GM23338 (cell line): ENCODE measurements around the gene TYROBP.

Experiments used
- CREB1 ChIP-seq: fragments of 250-450 bp; sonication (Bioruptor Pico); IDR thresholded peaks from 2 replicates; pipeline ENCODE4 v1.5.0; 2020; ENCODE audit warnings: low read depth, mild to moderate bottlenecking, moderate library complexity
- CTCF ChIP-seq, 2 experiments: fragments of 200-600 bp in 1 of 2; sonication (generic) in 1 of 2; conservative IDR thresholded peaks; 2 replicates each; pipeline versions ENCODE4 v1.5.1 to v1.6.1; 2016 to 2017; ENCODE audit warnings: antibody characterized with exemption in 2 of 2, low read depth in 2 of 2, mild to moderate bottlenecking in 2 of 2, moderate library complexity in 1 of 2
- EZH2 ChIP-seq: fragments of 200-600 bp; sonication (generic); IDR thresholded peaks from one replicate; pipeline ENCODE4 v1.8.0; 2017; ENCODE audit warnings: antibody characterized with exemption, mild to moderate bottlenecking, low read depth; ENCODE audit not compliant: unreplicated experiment
- EZH2phosphoT487 ChIP-seq: fragments of 200-600 bp; sonication (generic); IDR thresholded peaks from one replicate; pipeline ENCODE4 v1.8.1; 2018; ENCODE audit warnings: antibody characterized with exemption; ENCODE audit not compliant: unreplicated experiment
- JUNB ChIP-seq: IDR thresholded peaks from one replicate; pipeline ENCODE4 v1.6.1; 2016; ENCODE audit warnings: antibody characterized with exemption; ENCODE audit not compliant: unreplicated experiment
- NANOG ChIP-seq: IDR thresholded peaks from 2 replicates; pipeline ENCODE4 v1.6.1; 2016; ENCODE audit warnings: antibody characterized with exemption, borderline replicate concordance
- POLR2AphosphoS5 ChIP-seq: IDR thresholded peaks from 2 replicates; pipeline ENCODE4 v1.6.1; 2016; ENCODE audit warnings: antibody characterized with exemption, low read depth
- REST ChIP-seq: IDR thresholded peaks from one replicate; pipeline ENCODE4 v1.6.1; 2018; ENCODE audit warnings: antibody characterized with exemption; ENCODE audit not compliant: unreplicated experiment
- STAT1 ChIP-seq: IDR thresholded peaks from one replicate; pipeline ENCODE4 v1.6.1; 2016; ENCODE audit warnings: antibody characterized with exemption; ENCODE audit not compliant: unreplicated experiment
- ZNF331 ChIP-seq: fragments of 250-450 bp; sonication (Bioruptor Pico); IDR thresholded peaks from 2 replicates; pipeline ENCODE4 v1.5.0; 2020; ENCODE audit warnings: low read depth, mild to moderate bottlenecking, moderate library complexity

GRCh38 chr19:35879068-35879467, 29.0 kb downstream of the TYROBP start:
- TF ChIP-seq CTCF (conservative IDR thresholded peaks at IDR 0.05; ENCODE audit: low read depth in 2 of 2), result no peak
- TF ChIP-seq EZH2, result no peak
- no peak for TF ChIP-seq POLR2AphosphoS5
- TF ChIP-seq STAT1, result no peak
- no peak for TF ChIP-seq NANOG
- no peak for TF ChIP-seq REST
- no peak for TF ChIP-seq JUNB
- no peak for TF ChIP-seq EZH2phosphoT487
- no peak for TF ChIP-seq CREB1 (CRISPR knock-in tag)
- no peak for TF ChIP-seq ZNF331
